ENCODE data around the gene HEATR3. TPM values are rescaled to one million over a fixed set of nuclear protein-coding genes. Genes with fewer than 3 reads are reported as not detected.

Gene HEATR3
- total RNA-seq, 1 experiment from 2014 or later, result 24.1 TPM

- no peak for DNase-seq (ENCODE audit: low read depth)
These were observed 9.5 kb upstream of the HEATR3 start for GRCh38 chr16:50056226-50056625.

GRCh38 chr16:50058091-50058771, 7.5 kb upstream of the HEATR3 start:
- DNase-seq (ENCODE audit: low read depth), result no peak

GRCh38 chr16:50059111-50059510, 6.7 kb upstream of the HEATR3 start:
- no peak for DNase-seq (ENCODE audit: low read depth)

GRCh38 chr16:50059669-50060068, 6.1 kb upstream of the HEATR3 start:
- no peak for DNase-seq (ENCODE audit: low read depth)

- DNase-seq (ENCODE audit: low read depth), result no peak
These were observed 4.4 kb upstream of the HEATR3 start for GRCh38 chr16:50061326-50061725.

- no peak for DNase-seq (ENCODE audit: low read depth)
These were observed 538 bp upstream of the HEATR3 start for GRCh38 chr16:50065241-50065623.

- no peak for DNase-seq (ENCODE audit: low read depth)
These were observed 916 bp downstream of the HEATR3 start for GRCh38 chr16:50066482-50067289.

- peak; percentile 52 for DNase-seq (ENCODE audit: low read depth)
These were observed 1.6 kb downstream of the HEATR3 start for GRCh38 chr16:50067290-50067853.

- no peak for DNase-seq (ENCODE audit: low read depth)
These were observed 2.8 kb downstream of the HEATR3 start for GRCh38 chr16:50068550-50068949.

- no peak for DNase-seq (ENCODE audit: low read depth)
These were observed 3.3 kb downstream of the HEATR3 start for GRCh38 chr16:50069060-50069459.

GRCh38 chr16:50071075-50071671, 5.4 kb downstream of the HEATR3 start:
- DNase-seq (ENCODE audit: low read depth), result no peak

GRCh38 chr16:50072730-50073129, 7.0 kb downstream of the HEATR3 start:
- DNase-seq (ENCODE audit: low read depth), result no peak

- DNase-seq (ENCODE audit: low read depth), result no peak
These were observed 13.8 kb downstream of the HEATR3 start for GRCh38 chr16:50079397-50080140.

- no peak for DNase-seq (ENCODE audit: low read depth)
These were observed 15.8 kb downstream of the HEATR3 start for GRCh38 chr16:50081428-50082018.

- no peak for DNase-seq (ENCODE audit: low read depth)
These were observed 18.2 kb downstream of the HEATR3 start for GRCh38 chr16:50083996-50084395.

- DNase-seq (ENCODE audit: low read depth), result no peak
These were observed 20.4 kb downstream of the HEATR3 start for GRCh38 chr16:50086176-50086575.

- DNase-seq (ENCODE audit: low read depth), result no peak
These were observed 22.5 kb downstream of the HEATR3 start for GRCh38 chr16:50088302-50088701.

GRCh38 chr16:50092891-50093290, 27.1 kb downstream of the HEATR3 start:
- no peak for DNase-seq (ENCODE audit: low read depth)

- DNase-seq (ENCODE audit: low read depth), result no peak
These were observed 28.1 kb downstream of the HEATR3 start for GRCh38 chr16:50093607-50094539.

- DNase-seq (ENCODE audit: low read depth), result peak; percentile 83
These were observed 31.0 kb downstream of the HEATR3 start for GRCh38 chr16:50096791-50097190.

Data from M059J (cell line).